COLO668 (cell line): Measurements from ENCODE around the gene SPN.
"Not testable (repeated sequence)": the region's sequence is repeated elsewhere in the genome, so short reads cannot be mapped to it uniquely, and the experiment has no call there.

ENCODE experiments used
- DNase-seq: peaks from one replicate; lab custom pipeline; 2025; ENCODE audit not compliant: unreplicated experiment; lab: John Stamatoyannopoulos, UW

Gene SPN

GRCh38 chr16:29675811-29676643, 13.0 kb downstream of the SPN start:
- no peak for DNase-seq

GRCh38 chr16:29676989-29677785, 14.1 kb downstream of the SPN start:
- DNase-seq = no peak

GRCh38 chr16:29678691-29679267, 15.7 kb downstream of the SPN start, which contains the start of gene QPRT:
Gene QPRT, plus strand, starts transcription at chr16:29679180. Its CDS starts 18 bp downstream, at chr16:29679198.
- peak; percentile 37 for DNase-seq

GRCh38 chr16:29680180-29680598, 17.1 kb downstream of the SPN start:
- DNase-seq = no peak

- no peak for DNase-seq
Measured at GRCh38 chr16:29683543-29684090, 20.6 kb downstream of the SPN start.

- no peak for DNase-seq
Measured at GRCh38 chr16:29684679-29685078, 21.6 kb downstream of the SPN start.

- DNase-seq = no peak
Measured at GRCh38 chr16:29686740-29687332, 23.8 kb downstream of the SPN start.

- no peak for DNase-seq
Measured at GRCh38 chr16:29687755-29688154, 24.7 kb downstream of the SPN start.

GRCh38 chr16:29688172-29688571, 25.1 kb downstream of the SPN start:
- DNase-seq = no peak

- not testable (repeated sequence) for DNase-seq
Measured at GRCh38 chr16:29689490-29690351, 26.7 kb downstream of the SPN start.

- not testable (repeated sequence) for DNase-seq
Measured at GRCh38 chr16:29692606-29693005, 29.6 kb downstream of the SPN start.

- no peak for DNase-seq
Measured at GRCh38 chr16:29694384-29695195, 31.5 kb downstream of the SPN start.

- DNase-seq = not testable (repeated sequence)
Measured at GRCh38 chr16:29695675-29696074, 32.6 kb downstream of the SPN start.

- DNase-seq = no peak
Measured at GRCh38 chr16:29696881-29697331, 33.9 kb downstream of the SPN start.

- no peak for DNase-seq
Measured at GRCh38 chr16:29697391-29697790, 34.3 kb downstream of the SPN start.

GRCh38 chr16:29698042-29698441, 35.0 kb downstream of the SPN start:
- DNase-seq = no peak

- no peak for DNase-seq
Measured at GRCh38 chr16:29698484-29699323, 35.7 kb downstream of the SPN start.
